HepG2 (cell line): ENCODE measurements around the gene CCL19. TPM values are rescaled to one million over a fixed set of nuclear protein-coding genes. Genes with fewer than 3 reads are reported as not detected.

Source experiments
- AHDC1 ChIP-seq: sonication (generic); formaldehyde crosslinking; IDR thresholded peaks from 2 replicates; pipeline ENCODE4 v1.5.1; 2020; ENCODE audit warnings: mild to moderate bottlenecking, missing genetic modification reagents, borderline replicate concordance
- AKNA ChIP-seq: sonication (generic); formaldehyde crosslinking; IDR thresholded peaks from 2 replicates; pipeline ENCODE4 v1.4.0; 2020; ENCODE audit warnings: missing genetic modification reagents, borderline replicate concordance
- ATF3 ChIP-seq: sonication (generic); formaldehyde crosslinking; IDR thresholded peaks from 2 replicates; pipeline ENCODE4 v1.4.0; 2020; ENCODE audit warnings: missing genetic modification reagents
- HNRNPUL1 ChIP-seq: fragments of 200-400 bp; formaldehyde crosslinking; IDR thresholded peaks from 2 replicates; pipeline ENCODE4 v1.6.1; 2017; ENCODE audit warnings: low read depth, mild to moderate bottlenecking, low read length, moderate library complexity
- IKZF4 ChIP-seq: sonication (generic); formaldehyde crosslinking; IDR thresholded peaks from 2 replicates; pipeline ENCODE4 v1.5.1; 2020; ENCODE audit warnings: borderline replicate concordance, mild to moderate bottlenecking, low read depth, missing genetic modification reagents; ENCODE audit errors: not compliant biosample characterization
- SP1 ChIP-seq, 2 experiments: fragments of 450-650 bp in 1 of 2; sonication (generic) in 1 of 2; formaldehyde crosslinking in 1 of 2; IDR thresholded peaks; 2 replicates each; pipeline versions ENCODE4 v1.4.0 to v1.6.1; 2016 to 2020; ENCODE audit warnings: missing genetic modification reagents in 1 of 2
- TCF12 ChIP-seq, 2 experiments: fragments of 450-650 bp in 1 of 2; sonication (generic) in 1 of 2; formaldehyde crosslinking in 1 of 2; IDR thresholded peaks; 2 replicates each; pipeline versions ENCODE4 v1.6.1 to v1.8.0; 2017 to 2022; ENCODE audit warnings: antibody characterized with exemption in 1 of 2, mild to moderate bottlenecking in 1 of 2, missing genetic modification reagents in 1 of 2, moderate library complexity in 1 of 2
- TEAD2 ChIP-seq: sonication (generic); formaldehyde crosslinking; IDR thresholded peaks from 2 replicates; pipeline ENCODE4 v1.9.0; 2021; ENCODE audit warnings: missing genetic modification reagents
- ZFAT ChIP-seq: sonication (generic); formaldehyde crosslinking; conservative IDR thresholded peaks from 2 replicates; pipeline ENCODE4 v1.8.1; 2023; ENCODE audit warnings: missing genetic modification reagents, inconsistent platforms
- ZNF256 ChIP-seq: sonication (generic); formaldehyde crosslinking; conservative IDR thresholded peaks from 2 replicates; pipeline ENCODE4 v1.4.0; 2020; ENCODE audit warnings: missing genetic modification reagents
- ZSCAN12 ChIP-seq: sonication (generic); formaldehyde crosslinking; IDR thresholded peaks from 2 replicates; pipeline ENCODE4 v1.9.0; 2021; ENCODE audit warnings: mild to moderate bottlenecking, missing genetic modification reagents
- polyA plus RNA-seq, 8 experiments: library from polyadenylated mRNA; depleted of rRNA in 3 of 8; stranded (reverse) in 7 of 8; unstranded in 1 of 8; fragments of >200 nt; fragmentation: Illumina TruSeq in 4 of 8; extraction: Trizol in 4 of 8; gene quantifications; 2 replicates each; pipeline versions ENCODE4 v1.2.1 to v1.2.3, GENCODE V29; 2011 to 2016; ENCODE audit warnings: low read depth in 4 of 8, missing spikeins in 1 of 8, mixed read lengths in 1 of 8; ENCODE audit not compliant: insufficient read depth in 1 of 8
- total RNA-seq, 5 experiments: library from RNA; depleted of rRNA; stranded (reverse); fragments of >200 nt; fragmentation: Illumina TruSeq; extraction: Trizol; gene quantifications; 2 replicates each; pipeline ENCODE4 v1.2.3, GENCODE V29; 2016; ENCODE audit warnings: low read depth in 1 of 5

The CCL19 gene
- total and polyA plus RNA-seq, 2 of the 13 experiments (the other 11 are each of a cell fraction or from before 2014, with no cell fraction given): not detected

GRCh38 chr9:34701023-34701768 is 10.1 kb upstream of the CCL19 start (continued):
- TF ChIP-seq IKZF4 (CRISPR knock-in tag) (no peak), HNRNPUL1 (no peak), TEAD2 (no peak), AKNA (CRISPR knock-in tag) (no peak), AHDC1 (no peak), ZFAT (CRISPR knock-in tag) (no peak), ZNF256 (no peak), ATF3 (CRISPR knock-in tag) (no peak), ZSCAN12 (CRISPR knock-in tag) (no peak), SP1 (IDR thresholded peaks at IDR 0.05) (no peak), SP1 (CRISPR knock-in tag; IDR thresholded peaks at IDR 0.05) (no peak), TCF12 (IDR thresholded peaks at IDR 0.05) (no peak), TCF12 (CRISPR knock-in tag; IDR thresholded peaks at IDR 0.05) (no peak)
